Urinary bladder (tissue), 4 donors: Measurements from ENCODE around the gene DOHH. TPM values are rescaled to one million over a fixed set of nuclear protein-coding genes. Genes with fewer than 3 reads are reported as not detected.

Experiments used
- DNase-seq: peaks from one replicate; pipeline ENCODE4 v3.0.0-alpha.2; 2015; ENCODE audit errors: extremely low spot score
- H3K27ac ChIP-seq: one replicate; pipeline ENCODE4 v1.5.1; 2013; ENCODE audit warnings: low read depth, mild to moderate bottlenecking, moderate library complexity
- H3K36me3 ChIP-seq: one replicate; pipeline ENCODE4 v1.6.1; 2013; ENCODE audit warnings: mild to moderate bottlenecking, moderate library complexity; ENCODE audit not compliant: insufficient read depth
- H3K4me1 ChIP-seq: one replicate; pipeline ENCODE4 v1.6.1; 2013; ENCODE audit warnings: mild to moderate bottlenecking, moderate library complexity; ENCODE audit not compliant: insufficient read depth
- H3K4me3 ChIP-seq: one replicate; pipeline ENCODE4 v1.5.1; 2013; ENCODE audit warnings: low read depth, low read length
- WGBS: extraction: QIAGEN DNeasy Blood & Tissue Kit; methylation state at CpG from one replicate; pipeline ENCODE4 v1.1.7; 2013; 5-methylcytosine and 5-hydroxymethylcytosine counted together
- polyA plus RNA-seq: library from polyadenylated mRNA; stranded (reverse); fragments of 200-250 nt; gene quantifications from one replicate; pipeline ENCODE4 v1.2.3, GENCODE V29; 2013
- total RNA-seq: library from RNA; depleted of rRNA; stranded (reverse); fragments of >200 nt; gene quantifications from one replicate; pipeline ENCODE4 v1.2.3, GENCODE V29; 2014
- donor health status: healthy with polysubstance abuse.
- donor health status: healthy.

DOHH gene
- total and polyA plus RNA-seq, 2 donors: 2.9 to 18.3 TPM

DNA sequence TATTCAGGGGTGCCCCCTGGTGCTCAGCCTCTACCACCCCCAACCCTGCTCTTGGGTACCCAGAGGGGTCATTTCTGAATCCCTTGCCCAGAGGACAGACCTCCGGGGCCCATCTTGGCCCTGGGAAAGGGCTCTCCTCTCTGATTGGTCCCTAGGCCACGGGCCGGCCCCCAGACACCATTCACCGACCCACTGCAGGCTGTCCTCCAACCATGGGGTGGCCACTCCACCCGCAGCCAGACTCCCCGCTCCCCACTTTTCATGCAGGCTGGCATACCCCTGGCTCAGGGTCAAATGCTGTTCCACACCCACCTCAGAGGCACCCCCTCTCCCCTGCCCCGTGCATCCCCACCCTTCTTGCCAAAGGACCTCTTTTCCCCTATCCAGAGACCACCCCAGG is 34.9 kb downstream of the DOHH start:
- Histone ChIP-seq H3K36me3 (no peaks in the 10 kb centered on the region), H3K4me1 (no peaks in the 10 kb centered on the region), H3K4me3 (no peak overlapping the region), H3K27ac (no peak overlapping the region)
- no peak for DNase-seq
- 69% methylated on average over 7 of the region's 7 CpGs for WGBS

DNA sequence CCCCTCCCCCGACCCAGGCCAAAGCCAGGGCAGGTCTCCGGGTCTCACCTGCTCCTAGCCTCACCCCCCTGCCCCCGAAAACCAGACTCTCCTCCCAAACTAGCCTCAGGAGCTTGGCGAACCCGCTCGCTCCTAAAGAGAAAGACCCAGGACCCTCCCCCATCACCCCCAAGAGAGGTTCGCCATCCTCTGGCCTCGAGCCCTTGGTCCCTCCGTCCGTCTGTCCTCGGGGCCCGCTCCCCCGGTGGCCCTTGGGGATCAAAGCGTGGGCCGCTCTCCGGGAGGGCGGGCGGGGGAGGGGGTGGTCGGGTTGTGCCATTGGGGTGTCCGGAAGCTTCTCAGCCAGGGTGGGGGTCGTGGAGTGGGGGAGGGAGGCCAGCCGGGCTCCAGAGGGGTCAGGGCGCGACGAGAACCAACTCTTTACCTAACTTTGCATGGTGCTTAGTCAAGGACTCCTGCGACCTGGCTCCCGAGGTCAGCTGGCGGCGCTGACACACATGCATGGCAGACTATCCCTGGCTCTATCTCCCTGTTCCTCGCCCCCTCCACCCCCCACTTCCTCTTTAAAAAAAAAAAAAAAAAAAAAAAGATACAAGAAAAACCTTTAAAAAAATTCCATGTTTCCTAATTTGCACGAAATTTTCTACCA is 35.8 kb downstream of the DOHH start:
- H3K36me3 ChIP-seq: no peaks in the 10 kb centered on the region
- no peak overlapping the region for H3K27ac ChIP-seq
- H3K4me1 ChIP-seq: no peaks in the 10 kb centered on the region
- H3K4me3 ChIP-seq: no peak overlapping the region
- DNase-seq: no peak
- 76% methylated on average over 31 of the region's 31 CpGs for WGBS

DNA sequence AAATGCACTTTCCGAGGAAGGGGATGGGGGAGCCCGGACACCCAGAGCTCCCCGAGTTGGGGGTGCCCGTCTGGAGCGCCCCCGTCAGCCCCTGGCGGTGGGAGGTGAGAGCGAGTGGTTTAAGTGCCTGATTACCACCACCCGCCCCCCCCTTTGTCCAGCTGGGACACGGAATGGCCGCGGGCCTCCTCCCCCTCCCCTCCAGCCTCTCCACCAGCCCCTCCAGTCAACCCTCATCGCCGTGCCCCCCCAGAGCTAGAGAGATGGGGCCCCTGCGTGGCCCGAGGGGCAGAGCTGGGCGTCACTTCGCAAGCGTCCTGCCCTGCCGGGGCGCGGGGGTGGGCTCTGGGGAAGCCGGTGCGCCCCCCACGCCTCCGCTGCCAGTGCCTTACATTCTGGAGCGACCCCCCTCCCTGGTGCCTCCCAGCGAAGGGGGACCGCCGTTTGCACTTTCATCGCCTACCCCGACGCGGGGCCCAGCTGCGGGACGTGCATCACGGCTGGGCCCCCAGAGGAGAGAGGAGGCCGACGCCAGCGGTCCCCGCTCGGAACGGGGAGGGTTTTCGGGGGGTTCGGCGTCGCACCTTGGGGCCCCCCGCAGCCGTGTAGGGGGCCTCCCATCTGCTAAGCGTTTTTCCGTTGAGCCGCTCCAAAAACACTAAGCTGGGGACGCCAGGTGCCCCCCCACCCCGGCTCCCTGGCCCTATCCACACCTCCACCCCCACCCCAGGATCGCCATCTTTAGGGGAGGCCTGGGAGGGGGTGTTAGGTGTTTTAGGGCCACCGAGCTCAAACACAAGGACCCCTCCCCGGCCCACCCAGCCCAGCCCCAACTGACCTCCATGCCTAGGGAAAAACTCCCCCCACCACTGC is 36.5 kb downstream of the DOHH start:
- Histone ChIP-seq H3K36me3 (no peaks in the 10 kb centered on the region), H3K4me3 (no peak overlapping the region), H3K4me1 (no peaks in the 10 kb centered on the region), H3K27ac (no peak overlapping the region)
- WGBS: 64% methylated on average over 57 of the region's 57 CpGs
- no peak for DNase-seq

DNA sequence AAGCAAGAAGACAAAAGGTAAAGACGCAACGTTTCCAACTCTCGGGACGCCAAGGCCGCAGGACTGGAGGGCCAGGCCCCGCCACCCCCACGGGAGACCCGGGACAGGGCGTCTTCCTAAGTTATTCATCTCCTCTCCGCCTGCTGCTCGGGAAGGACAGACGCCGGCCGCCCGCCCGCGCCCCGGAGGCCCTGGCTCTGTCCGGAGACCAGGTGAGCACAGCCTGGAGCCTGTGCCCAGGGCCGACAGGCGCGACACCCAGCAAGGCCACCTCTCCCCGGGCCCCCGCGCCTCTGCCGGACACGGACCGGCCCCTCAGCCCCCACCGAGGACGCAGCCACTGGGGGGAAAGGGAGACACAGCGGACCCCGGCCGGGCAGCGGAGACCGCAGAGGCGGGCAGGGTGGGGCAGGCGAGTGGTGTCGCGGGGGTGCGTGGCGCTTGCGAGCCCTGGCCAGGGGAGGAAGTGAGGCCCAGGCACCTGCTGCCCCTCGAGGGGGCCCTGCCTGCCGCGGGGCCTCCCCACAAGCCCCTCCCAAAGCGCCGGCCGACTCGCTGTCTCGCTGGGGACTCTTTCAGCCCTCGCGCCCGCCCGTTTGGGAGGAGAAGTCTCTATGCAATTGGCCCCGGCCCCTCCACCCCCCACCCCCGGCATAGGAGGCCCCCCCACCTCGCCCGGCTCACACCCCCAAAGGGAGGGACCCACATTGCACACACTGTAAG is 37.3 kb downstream of the DOHH start:
- no peak for DNase-seq
- WGBS: 69% methylated on average over 58 of the region's 58 CpGs
- Histone ChIP-seq H3K27ac (no peak overlapping the region), H3K36me3 (no peaks in the 10 kb centered on the region), H3K4me1 (no peaks in the 10 kb centered on the region), H3K4me3 (no peak overlapping the region)

DNA sequence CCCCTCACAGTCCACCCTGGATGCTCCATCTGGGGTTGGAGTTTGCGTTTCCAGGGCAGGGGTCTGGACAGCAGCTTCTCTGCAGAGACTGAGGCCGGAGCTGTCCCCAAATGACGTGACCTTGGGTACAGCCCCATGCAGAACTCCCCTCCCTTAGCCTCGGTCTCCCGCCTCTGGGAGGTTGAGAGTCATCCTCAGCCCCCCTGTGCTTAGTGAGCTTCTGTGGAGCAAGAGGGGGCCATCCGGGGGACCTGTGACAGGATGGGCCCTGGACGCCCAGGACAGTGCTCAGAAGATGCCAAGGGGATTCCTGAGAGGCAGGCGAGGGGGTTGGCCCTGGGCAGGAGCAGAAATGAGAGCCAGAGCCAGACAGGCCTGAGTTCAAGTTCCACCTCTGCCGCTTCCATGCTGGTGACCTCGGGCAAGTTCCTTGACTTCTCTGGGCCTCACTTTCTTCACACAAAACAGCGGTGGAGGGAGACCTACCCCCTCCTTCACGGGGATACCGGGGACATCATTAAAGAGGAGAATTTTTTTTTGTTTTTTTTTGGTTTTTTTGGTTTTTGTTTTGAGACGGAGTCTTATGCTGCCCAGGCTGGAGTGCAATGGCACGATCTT is 40.4 kb downstream of the DOHH start:
- no peaks in the 10 kb centered on the region for H3K4me1 ChIP-seq
- H3K36me3 ChIP-seq: no peaks in the 10 kb centered on the region
- no peak overlapping the region for H3K27ac ChIP-seq
- WGBS: 64% methylated on average over 15 of the region's 15 CpGs
- no peak for DNase-seq
- H3K4me3 ChIP-seq: no peak overlapping the region

DNA sequence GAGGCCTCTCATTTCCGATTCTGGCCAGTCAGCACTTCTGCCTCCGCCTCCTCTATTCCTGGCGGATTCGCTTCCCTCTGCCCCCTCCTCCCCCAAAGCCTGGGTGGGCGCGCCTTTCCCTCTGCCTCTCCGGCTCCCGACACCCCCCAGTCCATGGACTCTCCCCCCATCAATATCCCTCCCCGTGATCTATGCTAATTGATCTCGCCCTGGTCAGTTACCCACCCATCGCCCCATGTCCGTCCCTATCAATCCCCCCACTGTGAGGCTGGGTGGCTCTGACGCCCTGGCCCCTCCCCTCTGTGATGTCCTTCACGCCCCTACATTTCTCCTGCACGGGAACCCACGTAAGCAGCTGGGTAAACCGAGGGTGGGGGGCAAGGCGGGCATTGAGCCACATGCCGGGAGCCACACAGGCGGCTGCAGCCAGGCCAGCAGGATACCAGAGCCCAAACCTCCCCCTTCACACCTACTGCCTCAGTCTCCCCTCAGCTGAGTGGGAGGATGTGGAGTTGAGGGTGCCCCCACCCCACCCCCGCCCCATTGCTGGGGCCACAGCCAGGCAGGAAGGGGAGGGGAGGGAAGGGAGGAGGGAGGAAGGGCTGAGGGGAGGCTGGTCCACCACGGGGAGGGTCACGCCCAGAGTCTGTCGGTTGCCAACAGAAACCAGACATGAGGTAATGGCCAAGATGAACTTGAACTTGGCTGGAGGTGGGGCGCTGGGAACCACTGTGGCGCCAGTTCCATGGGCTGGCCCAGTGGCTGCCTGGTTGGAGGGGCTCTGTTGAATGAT is 41.2 kb downstream of the DOHH start:
- H3K27ac ChIP-seq: peak overlapping the region; percentile 87
- no peaks in the 10 kb centered on the region for H3K4me1 ChIP-seq
- no peak overlapping the region for H3K4me3 ChIP-seq
- DNase-seq: peak; percentile 87
- no peaks in the 10 kb centered on the region for H3K36me3 ChIP-seq
- WGBS: 21% methylated on average over 26 of the region's 26 CpGs

DNA sequence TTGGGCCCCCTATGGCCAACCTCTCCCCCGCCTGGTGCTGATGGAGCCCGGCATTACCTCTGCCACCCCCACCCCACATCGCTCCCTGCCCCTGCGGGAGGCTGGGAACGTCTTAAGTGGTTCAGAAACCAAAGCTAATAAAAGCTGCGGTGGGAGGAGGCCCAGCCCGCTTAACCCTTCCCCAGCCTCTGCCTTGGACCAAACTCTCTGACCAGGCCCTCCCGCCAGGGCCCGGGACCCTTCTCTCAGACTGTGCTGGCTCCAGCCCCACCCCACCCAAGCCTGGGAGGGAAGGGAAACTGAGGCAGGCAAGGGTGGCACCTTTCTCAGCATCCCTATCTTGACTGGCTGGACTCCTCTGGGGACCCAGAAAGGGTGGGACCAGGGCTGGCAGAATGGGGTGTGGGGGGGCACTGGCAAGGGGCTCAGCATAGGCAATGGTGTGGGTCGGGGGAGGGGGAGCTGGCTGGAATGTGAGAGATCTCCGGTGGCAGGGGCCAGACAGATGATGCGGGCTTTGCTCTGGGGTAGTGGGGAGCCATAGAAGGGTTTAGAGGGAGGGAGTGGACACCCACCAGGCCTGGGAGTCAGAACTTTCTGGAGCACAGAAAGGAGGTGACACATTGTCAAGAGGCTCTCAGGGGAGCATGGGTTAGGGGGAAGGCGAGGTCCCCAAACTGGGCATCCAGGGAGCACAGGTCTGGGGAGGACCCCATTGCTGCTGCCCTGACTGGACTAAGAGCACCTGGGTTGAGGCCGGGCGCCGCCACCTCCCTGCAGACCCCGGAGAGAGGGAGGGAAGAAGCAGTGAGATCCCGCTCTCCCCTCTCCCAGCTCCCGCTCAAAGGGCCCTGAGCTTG is 42.0 kb downstream of the DOHH start:
- 33% methylated on average over 19 of the region's 19 CpGs for WGBS
- no peaks in the 10 kb centered on the region for H3K4me1 ChIP-seq
- no peak for DNase-seq
- H3K27ac ChIP-seq: peak overlapping the region; percentile 87
- no peak overlapping the region for H3K4me3 ChIP-seq
- no peaks in the 10 kb centered on the region for H3K36me3 ChIP-seq

DNA sequence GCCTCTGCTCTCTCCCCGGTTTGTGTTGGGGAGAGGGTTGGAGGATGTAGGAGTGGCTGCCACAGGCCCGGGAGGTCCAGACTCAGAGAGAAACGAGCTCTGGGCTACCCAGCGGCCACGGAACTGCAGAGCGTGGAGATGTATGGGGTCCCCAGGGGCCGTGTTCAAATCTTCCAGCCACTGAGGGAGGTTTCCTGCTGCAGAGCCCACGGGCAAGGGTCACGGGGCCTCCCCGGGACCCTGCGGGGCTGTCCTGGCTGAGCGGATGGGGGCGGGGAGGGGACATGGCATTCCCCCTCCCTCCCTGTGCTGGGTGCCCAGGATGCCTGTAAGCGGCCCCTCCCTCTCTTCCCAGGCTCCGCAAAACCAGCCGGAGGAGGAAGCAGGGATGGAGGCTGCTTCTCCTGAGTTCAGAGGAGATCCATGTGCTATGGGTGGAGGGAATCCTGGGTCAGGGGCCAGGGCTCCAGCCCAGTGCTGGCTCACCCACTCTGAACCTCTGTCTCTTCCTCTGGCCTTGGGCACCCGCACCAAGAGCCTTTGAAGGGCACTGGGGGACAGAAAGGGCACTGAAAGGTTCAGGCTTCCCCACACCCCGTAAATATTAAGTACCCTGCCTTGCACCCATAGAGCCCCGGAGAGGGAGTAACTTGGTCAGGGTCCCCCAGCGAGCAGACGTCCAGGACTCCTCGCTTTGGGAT is 42.8 kb downstream of the DOHH start:
- Histone ChIP-seq H3K36me3 (no peaks in the 10 kb centered on the region), H3K27ac (peak overlapping the region; percentile 87), H3K4me1 (no peaks in the 10 kb centered on the region), H3K4me3 (no peak overlapping the region)
- DNase-seq: no peak
- 32% methylated on average over 22 of the region's 22 CpGs for WGBS

DNA sequence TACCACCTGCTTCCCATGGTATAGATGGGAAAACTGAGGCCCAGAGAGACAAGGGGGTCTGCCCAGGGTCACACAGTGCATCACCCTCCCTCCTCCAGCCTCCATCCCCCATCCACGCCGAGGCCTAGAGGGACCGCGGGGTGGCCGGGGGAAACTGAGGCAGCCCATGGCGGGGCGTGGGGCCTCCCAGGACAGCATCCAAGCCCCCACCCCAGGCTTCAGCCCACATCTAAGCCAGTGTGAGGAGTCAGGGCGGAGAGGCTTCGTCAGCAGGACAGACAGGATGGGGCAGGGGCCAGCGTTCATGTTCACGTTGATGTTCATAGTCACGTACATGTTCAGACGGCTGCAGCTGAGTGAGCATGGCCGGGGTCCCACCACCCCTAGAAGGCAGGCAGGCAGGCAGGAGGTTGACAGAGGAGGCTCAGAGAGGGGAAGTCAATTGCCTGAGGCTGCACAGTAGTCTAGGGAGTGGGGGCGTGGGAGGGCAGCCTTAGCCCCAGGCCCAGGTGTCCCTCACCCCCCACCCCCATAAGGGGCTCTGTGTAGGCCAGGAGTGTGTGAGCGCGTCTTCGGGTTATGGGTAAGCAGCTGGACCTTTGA is 43.4 kb downstream of the DOHH start:
- Histone ChIP-seq H3K4me3 (no peak overlapping the region), H3K36me3 (peaks cover 2% of the 10 kb centered on the region), H3K4me1 (no peaks in the 10 kb centered on the region), H3K27ac (peak overlapping the region; percentile 26)
- no peak for DNase-seq
- 69% methylated on average over 18 of the region's 18 CpGs for WGBS

DNA sequence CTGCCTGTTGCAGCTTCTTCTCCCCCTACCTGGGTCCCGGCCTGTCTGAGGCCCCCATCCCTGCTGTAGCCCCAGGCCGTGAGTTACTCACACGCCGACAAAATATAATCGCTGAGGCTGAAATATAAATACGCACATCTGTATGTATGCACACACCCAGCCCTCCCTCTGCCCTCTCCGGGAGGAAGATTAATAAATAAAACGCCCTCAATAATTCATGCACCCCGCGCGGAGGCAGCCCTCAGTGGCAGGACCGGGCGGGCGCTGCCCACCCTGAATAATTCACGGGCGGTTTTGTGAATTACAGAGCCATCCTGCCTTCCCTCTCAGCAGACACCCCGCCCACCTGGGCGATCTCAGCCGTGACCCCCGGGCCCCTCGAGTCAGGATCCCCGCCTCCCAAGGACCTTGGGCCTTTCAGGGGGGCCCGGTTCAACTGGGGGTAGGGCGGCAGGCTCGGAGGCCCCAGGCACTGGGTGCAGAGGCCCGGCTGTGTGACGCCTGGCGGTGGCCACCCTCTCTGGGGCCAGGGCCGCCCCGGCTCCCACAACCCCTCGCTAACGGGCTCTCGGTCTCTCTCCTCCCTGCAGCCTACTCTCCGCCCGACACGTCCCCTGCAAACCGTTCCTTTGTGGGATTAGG is 44.4 kb downstream of the DOHH start:
- Histone ChIP-seq H3K4me1 (no peaks in the 10 kb centered on the region), H3K4me3 (no peak overlapping the region), H3K36me3 (peaks cover 2% of the 10 kb centered on the region), H3K27ac (no peak overlapping the region)
- 76% methylated on average over 37 of the region's 37 CpGs for WGBS
- no peak for DNase-seq

DNA sequence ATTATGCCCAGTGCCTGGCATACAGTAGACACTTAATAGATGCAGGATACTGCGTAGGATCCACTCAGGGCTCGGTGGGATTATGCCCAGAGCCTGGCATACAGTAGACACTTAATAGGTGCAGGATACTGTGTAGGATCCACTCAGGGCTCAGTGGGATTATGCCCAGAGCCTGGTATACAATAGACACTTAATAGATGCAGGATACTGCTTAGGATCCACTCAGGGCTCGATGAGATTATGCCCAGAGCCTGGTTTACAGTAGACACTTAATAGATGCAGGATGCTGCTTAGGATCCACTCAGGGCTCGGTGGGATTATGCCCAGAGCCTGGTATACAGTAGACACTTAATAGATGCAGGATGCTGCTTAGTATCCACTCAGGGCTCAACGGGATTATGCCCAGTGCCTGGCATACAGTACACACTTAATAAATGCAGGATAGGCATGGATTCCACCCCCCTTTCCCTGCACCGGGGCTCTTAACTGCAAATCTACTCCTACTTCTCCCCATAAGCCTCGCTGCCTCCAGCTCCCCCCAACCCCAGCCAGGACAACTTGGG is 45.0 kb downstream of the DOHH start:
- DNase-seq: no peak
- 86% methylated on average over 7 of the region's 7 CpGs for WGBS
- Histone ChIP-seq H3K4me1 (no peaks in the 10 kb centered on the region), H3K27ac (no peak overlapping the region), H3K36me3 (peaks cover 2% of the 10 kb centered on the region), H3K4me3 (no peak overlapping the region)
